Activated CD8-positive, alpha-beta memory T cell treated with anti-CD3 and anti-CD28 coated beads, Interleukin-2, amount 50 U/mL, for 24 hours (primary cell): ENCODE data around the gene PPM1M.

Source experiments
- DNase-seq: peaks from one replicate; pipeline ENCODE4 v3.0.0-alpha.2; 2020; ENCODE audit errors: extremely low read depth

The PPM1M gene

GRCh38 chr3:52295671-52296208 is 50.2 kb downstream of the PPM1M start:
- DNase-seq, result no peak

GRCh38 chr3:52297242-52298148 is 51.9 kb downstream of the PPM1M start:
- DNase-seq, result no peak

- no peak for DNase-seq
These were observed 52.9 kb downstream of the PPM1M start for GRCh38 chr3:52298149-52299098.

GRCh38 chr3:52299247-52299878 is 53.8 kb downstream of the PPM1M start:
- DNase-seq, result no peak
